ENCODE measurements around the gene STRADA.

- TF ChIP-seq CTCF (conservative IDR thresholded peaks at IDR 0.05; ENCODE audit: low read depth, low read length) (no peak), EZH2 (IDR thresholded peaks at IDR 0.05; ENCODE audit: borderline replicate concordance, low read depth, low read length, poor library complexity, severe bottlenecking) (no peak)
Observed at GRCh38 chr17:63741143-63741407, 524 bp downstream of the STRADA start.
